COLO668 (cell line): ENCODE measurements around the gene SCN1B.
A peak's percentile ranks its signal among the peaks of the same experiment; 100 is the strongest.
"Not testable (repeated sequence)": the region's sequence is repeated elsewhere in the genome, so short reads cannot be mapped to it uniquely, and the experiment has no call there.

Experiments
- DNase-seq: peaks from one replicate; lab custom pipeline; 2025; ENCODE audit not compliant: unreplicated experiment; lab: John Stamatoyannopoulos, UW

SCN1B gene

DNA sequence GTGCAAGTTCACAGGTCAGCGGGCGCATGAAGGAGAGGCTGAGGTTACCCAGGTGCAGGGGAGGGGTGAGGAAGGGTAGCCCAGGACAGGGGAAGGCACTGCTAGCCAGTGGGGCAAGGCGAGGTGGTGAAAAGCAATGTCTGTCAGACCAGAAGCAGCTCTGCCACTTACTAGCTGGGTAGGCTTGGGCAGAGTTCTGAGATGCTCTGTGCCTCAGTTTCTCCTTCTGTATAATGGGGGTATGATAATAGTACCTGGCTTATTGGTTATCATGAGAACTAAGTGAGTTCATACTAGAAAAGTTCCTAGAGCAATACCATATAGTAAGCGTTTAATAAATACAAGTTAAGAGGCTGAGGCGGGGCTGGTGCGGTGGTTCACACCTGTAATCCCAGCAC lies 14.3 kb upstream of the SCN1B start:
- DNase-seq: no peak

DNA sequence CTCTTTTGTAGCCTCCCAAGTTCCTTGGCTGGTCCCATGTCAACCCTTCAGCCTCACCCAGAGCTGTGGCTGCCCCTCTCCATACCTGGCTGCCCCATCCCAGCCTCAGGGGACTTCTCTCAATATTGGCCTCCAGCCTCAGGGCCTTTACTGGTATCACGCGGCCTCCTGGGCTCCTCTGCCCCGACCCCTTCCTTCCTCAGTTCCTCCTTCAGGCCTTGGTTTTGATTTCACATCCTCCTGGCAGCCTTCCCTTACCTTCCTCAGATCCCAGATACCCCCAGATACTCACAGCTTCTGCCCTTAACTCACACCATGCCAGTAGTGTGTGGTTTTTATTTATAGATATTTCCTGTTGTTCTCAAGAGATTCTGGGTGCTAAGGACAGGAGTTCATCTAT lies 12.8 kb upstream of the SCN1B start:
- no peak for DNase-seq

DNA sequence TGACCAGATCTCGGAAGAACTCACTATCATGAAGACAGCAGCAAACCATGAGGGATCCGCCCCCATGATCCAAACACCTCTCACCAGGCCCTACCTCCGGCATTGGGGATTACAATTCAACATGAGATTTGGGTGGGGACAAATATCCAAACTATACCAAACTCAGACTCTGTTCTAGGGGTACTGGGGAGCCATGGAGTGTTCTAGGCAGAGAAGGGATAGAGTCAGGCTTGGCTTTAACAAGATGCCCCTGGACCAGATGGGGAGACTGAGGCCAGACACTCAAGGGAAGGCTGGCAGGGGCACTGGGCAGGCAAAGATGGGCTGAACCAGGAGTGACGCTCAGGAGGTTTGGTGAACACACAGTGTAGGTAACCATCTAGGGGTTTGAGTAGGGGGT lies 11.9 kb upstream of the SCN1B start:
- DNase-seq: no peak

DNA sequence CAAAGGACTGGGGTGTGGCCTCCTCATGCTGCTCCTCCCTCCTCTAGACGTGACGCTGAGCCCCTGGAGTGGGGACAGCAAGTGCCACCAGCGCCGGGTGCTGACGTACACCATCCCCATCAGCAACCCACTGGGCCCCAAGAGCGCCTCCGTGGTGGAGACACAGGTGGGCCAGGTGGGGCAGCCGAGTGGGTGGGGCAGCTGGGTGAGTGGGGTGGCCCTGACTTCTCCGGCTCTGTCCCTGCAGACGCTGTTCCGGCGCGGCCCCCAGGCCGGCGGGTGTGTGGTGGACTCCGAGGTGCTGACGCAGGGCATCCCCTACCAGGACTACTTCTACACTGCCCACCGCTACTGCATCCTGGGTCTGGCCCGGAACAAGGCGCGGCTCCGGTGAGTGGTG lies 11.1 kb upstream of the SCN1B start:
- no peak for DNase-seq

DNA sequence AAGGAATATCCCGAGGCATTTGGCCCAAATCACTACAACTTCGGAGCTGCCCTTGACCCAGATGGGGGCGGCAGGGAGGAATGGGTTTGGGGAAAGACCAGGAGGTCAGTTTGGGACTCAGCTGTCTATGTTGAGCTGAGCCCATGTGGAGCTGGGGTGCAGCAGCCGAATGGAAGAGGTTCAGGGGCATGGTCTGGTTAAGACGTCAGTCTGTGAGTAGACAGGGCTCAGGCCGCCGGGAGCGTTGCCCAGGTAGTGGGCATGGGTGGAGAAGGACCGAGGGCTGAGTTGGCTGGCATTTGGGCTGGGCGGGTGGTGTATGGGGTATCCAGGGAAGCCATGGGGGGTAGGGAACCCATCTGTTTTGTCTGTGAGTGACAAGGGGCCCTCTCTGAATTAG lies 9.3 kb upstream of the SCN1B start:
- no peak for DNase-seq

DNA sequence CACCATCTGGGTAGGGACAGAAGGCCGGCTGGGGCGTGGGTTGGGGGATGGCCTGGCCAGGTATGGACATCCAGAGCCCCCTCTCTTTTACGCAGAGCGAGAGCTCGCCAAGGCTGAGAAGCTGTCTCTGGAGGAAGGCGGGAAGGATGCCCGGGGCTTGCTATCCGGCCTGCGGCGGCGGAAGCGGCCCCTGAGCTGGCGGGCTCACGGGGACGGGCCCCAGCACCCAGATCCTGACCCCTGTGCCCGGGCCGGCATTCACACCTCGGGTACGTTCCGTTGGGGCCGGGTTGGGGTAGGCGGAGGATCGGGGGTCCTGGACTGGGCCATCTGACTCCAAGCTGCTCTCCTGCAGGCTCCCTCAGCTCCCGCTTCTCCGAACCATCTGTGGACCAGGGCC lies 8.7 kb upstream of the SCN1B start:
- DNase-seq: no peak

DNA sequence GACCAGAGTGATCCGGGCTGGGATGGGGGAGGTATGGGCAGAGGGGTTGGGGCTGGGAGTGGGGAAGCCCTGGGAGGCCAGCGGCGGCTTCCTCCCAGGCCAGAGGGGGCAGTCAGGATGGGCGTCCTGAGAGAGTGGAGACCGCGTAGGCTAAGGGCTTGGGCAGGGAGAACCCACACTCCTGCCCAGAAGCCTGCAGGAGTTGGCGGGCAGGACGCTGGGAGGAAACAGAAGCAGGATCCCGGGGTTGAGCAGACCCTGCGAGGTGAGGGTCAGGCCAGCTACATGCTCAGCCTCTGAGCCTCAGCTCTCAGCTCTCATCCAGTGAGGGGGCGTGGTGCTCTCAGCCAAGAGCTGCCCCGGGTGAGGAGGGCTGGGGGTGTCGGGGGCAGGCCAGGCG lies 7.8 kb upstream of the SCN1B start:
- DNase-seq: no peak

DNA sequence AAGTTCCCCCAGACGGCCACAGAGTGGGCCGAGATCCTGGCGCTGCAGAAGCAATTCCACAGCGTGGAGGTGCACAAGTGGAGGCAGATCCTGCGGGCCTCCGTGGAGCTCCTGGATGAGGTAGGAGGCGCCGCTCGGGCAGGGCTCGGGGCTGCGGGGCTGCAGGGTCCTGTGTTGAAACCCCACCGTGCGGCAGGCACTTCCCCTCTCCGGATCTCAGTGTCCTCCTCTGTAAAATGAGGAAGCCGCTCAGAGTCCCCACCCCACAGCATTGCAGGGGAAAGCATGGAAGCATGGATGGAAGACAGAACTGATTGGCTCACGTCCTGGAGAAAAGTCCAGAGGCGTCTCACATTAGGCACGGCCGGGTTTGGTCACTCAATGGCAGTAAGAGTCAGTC lies 6.8 kb upstream of the SCN1B start:
- no peak for DNase-seq

DNA sequence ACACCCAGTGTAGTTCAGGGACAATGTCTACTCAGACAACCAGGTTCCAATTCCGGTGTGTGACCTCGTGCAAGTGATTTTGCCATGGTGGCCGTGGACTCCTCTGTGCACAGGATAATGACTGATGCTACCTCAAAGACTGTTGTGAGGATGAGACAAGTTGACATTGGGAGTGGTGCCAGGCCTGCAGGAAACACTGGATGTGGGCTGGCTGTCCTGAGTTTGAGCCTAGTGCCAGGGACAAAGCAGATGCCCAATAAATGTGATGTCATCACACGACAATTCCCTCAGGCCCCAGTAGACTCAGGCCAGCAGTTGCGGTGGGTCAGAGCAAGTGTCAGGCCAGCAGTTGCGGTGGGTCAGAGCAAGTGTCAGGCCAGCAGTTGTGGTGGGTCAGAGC lies 6.2 kb upstream of the SCN1B start:
- DNase-seq: no peak

DNA sequence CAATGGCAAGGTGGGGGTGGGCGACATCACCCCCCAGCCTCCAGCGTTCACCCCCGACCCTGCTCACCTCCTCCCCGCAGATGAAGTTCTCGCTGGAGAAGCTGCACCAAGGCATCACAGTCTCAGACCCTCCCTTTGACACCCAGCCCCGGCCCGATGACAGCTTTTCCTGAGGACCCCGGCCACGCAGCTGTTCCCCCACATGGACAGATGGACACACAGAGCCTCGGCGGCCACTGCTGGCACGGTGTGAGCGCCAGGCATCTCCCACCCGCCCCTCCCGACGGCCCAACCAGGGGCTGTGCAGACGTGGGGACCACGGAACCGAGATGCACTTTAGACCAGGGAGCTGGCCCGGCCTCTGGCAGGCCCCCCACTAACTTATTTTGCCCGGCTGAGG lies 4.3 kb upstream of the SCN1B start:
- no peak for DNase-seq

DNA sequence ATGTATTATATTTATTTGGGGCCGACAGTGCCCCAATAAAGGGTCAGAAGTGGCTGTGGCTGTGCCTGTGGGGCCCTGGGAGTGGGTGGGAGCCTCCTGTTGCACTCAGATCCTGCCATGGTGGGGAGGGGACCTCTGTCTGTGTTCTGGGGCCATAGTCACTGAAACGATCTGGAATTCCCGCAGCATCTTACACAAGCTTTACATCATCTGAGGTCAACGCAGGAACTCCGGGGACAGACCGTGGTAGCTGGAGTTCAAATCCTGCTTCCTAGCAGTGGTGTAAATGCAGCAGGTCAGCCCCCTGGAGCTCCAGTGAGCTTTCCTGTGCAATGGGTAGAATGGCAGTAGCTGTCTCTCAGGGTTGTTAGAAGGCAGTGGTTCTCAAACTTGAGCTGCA lies 3.9 kb upstream of the SCN1B start:
- DNase-seq: no peak

DNA sequence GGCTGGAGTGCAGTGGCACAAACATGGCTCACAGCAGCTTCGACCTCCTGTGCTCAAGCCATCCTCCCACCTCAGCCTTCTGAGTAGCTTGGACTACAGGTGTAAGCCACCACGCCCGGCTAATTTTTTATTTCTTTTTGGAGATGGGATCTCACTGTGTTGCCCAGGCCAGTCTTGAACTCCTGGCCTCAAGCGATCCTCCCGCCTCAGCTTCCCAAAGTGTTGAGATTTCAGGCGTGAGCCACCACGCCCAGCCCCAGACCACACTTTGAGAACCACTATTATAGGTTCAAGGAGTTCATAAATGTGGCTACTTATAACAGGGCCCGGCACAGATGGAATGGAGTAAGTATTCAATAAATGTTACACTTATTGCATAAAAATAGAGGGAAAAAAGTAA lies 3.3 kb upstream of the SCN1B start:
- DNase-seq: no peak

DNA sequence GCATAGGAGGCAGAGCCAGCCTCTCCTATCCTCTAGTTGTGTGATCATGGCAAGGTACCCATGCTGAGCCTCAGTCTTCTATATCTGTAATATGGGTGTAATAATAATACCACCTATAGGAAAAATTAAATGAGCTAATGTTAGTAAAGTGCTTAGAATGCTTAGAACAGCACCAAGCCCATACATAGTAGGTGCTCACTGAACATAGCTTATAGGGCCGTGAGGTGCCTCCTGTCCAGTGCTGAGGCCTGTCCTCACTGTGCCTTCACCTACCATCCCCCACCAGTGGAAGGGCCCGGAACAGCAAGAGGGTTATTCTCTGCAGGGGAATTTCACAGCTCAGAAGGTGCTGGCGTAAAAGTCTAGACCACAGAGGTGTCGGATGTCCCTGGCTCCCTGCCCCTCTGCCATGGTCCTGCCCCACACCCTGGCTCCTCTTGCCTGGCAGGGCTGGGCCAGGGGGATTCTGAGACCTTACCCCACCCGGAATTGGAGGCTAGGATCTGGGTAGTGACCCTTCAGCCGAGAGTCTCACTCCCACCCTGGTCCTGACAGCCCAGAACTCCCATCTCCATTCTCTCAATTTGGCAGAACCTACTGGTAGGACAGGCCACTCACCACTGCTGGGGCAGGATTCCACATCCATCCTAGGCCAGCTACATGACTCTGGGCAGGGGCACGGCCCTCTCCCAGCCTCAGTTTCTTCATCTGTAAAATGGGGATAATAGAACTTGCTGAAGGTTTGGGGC lies 2.2 kb upstream of the SCN1B start:
- DNase-seq: no peak

DNA sequence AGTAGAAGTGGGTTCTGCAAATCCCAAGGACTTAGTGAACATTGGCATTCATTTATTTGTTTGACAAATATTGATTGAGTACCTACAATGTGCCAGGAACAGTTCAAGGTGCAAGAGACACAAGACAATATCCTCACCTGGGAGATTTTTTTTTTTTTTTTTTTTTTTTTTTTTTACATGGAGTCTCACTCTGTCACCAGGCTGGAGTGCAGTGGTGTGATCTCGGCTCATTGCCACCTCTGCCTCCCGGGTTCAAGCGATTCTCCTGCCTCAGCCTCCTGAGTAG lies 1.7 kb upstream of the SCN1B start:
- DNase-seq: not testable (repeated sequence)

DNA sequence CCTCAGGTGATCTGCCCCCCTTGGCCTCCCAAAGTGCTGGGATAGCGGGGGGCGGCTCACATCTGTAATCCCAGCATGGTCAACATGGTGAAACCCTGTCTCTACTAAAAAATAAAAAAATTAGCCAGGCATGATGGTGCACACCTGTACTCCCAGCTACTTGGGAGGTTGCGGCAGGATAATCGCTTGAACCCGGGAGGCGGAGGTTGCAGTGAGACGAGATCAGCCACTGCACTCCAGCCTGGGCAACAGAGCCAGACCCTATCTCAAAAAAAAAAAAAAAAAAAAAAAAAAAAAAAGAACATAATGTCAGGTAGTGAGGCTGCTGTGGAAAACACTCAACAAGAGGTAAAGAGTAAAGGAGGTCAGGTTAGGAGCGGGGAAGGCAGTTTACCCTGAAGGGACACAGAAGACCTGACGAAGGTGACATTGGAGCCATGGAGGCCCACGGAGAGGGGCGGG lies 964 bp upstream of the SCN1B start:
- DNase-seq: not testable (repeated sequence)

DNA sequence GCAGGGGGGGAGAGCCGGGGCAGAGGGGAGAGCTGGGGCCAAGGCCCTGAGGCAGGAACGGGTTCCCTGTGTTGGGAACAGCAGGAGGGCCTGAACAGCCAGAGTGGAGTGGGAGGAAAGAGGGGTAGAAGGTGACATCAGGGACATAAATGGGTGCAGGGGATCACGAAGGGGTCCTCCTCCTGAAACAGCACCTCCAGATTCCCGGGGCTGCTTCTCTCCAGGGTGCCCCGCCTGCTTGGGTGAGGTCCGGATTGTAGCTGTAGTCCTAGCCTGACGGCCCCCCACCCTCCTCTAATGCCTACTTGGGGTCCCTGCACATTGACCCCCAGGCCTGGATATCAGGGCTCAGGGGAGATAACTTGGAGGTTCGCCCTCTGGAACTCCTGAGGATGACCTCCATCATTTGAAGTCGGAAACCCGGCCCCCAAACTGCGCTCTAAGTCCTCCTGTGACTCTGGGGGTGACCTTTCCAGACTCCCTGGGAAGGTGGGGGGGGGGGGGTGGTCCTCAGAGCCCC lies 473 bp upstream of the SCN1B start:
- no peak for DNase-seq

DNA sequence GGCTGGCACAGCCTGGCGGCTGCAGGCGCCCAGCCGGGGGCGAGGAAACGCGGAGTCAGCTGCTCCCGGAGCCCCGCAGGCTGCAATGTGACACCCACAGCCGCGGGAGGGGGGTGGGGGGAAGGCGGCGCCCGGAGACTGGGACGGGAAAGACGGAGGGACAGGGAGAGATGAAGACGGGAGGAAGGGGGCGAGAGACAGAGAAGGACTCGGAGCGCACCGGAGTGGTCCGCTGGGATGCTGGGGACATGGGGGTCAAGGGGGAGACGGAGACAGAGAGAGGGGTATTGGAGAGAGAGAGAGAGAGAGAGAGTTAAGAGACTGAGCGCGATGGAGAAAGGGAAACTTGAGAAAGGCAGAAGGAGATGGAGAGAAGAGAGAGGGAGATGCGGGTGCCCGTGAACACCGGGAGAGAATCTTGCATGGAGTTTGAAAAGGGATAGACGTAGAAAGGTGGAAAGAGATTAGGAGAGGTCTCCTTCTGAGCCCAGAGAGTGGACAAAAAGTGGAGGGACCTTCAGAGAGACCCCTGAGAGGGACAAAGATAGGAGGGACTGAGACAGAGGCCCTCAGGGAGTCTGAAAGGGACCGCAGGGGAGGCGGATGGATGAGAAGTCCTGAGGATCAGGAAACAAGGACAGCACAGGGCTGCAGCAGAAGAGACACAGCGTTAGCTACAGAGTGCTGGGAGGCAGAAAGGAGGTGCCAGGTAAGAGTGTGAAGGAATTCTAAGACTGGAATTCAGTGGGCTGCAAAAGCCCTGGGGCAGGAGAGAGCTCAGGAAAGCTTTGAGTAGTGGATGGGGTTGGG lies 1.0 kb downstream of the SCN1B start:
- DNase-seq: peak; percentile 46

DNA sequence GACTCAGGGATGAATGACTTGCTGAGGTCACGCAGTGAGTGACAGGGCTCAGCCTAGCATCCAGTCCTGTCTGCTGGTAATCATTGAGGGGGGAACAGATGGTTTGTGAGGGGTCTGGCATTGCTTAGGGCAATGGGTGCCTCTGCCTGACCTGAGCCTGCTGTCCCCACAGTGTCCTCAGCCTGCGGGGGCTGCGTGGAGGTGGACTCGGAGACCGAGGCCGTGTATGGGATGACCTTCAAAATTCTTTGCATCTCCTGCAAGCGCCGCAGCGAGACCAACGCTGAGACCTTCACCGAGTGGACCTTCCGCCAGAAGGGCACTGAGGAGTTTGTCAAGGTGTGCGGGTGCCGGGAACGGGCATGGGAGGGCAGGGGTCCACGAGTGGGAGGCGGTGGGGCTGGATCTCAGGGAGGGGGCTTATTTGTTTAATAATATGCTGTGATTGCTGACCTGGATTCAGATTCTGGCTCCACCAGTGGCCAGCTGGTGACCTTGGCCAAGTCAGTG lies 2.1 kb downstream of the SCN1B start:
- DNase-seq: no peak

DNA sequence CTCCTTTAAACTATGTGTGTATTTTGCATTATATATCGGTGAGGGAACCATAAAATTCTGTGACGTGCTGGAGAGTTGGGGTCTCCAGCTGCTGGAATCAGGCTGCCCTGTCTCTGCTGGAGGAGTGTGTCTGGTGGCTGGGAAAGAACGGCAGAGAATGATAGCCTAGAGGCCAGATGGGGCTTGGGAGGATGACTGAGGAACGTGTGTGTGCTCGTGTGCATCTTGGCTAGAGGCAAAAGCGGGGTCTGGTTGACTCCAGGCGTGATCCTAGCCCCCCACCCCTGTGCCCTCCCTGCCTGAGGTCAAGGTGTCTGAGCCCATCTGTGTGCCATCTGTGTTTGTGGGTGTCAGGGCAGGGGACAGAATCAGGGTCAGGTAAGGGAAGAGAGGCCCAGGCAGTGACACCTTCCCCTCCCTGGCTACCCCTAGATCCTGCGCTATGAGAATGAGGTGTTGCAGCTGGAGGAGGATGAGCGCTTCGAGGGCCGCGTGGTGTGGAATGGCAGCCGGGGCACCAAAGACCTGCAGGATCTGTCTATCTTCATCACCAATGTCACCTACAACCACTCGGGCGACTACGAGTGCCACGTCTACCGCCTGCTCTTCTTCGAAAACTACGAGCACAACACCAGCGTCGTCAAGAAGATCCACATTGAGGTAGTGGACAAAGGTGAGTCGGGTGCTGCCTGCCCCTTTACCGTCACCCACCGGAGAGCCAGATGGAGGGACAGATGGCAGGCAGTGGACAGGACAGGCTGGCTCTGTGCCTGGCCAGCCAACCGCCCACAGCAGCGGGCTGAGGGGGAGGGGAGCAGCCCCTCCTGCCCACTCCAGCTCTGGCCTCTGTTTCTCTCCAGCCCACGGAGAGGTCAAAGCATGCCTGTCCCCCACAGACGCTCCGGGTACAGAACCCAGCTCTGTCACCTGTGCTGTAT lies 3.1 kb downstream of the SCN1B start:
- DNase-seq: no peak

DNA sequence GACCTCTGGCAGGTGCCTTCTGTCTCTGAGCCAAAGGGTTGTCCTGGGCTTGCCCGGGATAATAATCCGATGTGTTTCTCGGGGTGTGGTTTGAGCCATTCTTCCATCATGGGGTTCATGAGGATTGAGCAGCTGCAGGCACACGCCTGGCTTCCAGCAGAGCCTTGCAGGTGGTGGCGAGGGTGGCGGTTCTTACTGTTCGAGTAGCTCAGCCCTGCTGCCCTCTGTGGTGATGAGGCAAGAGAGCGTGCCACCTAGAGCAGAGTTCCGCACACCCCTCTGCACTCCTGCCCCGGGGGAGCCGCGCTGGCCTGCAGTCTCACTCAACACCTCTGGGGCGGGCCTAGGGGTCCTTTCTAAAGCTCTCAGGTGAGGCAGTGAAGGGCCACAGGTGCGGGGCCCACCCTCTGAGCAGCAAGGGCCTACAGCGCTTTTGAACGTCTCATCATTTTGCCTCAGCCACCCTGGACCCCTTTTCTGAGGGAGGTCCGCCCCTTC lies 3.8 kb downstream of the SCN1B start:
- DNase-seq: peak; percentile 4
